ENCODE results near the gene AMDHD1. TPM values are rescaled to one million over a fixed set of nuclear protein-coding genes. Genes with fewer than 3 reads are reported as not detected.

Gene AMDHD1
- total RNA-seq, 4 donors from 2014 or later, result 0.98 to 3.2 (median 1.3) TPM; not detected in 1

DNA sequence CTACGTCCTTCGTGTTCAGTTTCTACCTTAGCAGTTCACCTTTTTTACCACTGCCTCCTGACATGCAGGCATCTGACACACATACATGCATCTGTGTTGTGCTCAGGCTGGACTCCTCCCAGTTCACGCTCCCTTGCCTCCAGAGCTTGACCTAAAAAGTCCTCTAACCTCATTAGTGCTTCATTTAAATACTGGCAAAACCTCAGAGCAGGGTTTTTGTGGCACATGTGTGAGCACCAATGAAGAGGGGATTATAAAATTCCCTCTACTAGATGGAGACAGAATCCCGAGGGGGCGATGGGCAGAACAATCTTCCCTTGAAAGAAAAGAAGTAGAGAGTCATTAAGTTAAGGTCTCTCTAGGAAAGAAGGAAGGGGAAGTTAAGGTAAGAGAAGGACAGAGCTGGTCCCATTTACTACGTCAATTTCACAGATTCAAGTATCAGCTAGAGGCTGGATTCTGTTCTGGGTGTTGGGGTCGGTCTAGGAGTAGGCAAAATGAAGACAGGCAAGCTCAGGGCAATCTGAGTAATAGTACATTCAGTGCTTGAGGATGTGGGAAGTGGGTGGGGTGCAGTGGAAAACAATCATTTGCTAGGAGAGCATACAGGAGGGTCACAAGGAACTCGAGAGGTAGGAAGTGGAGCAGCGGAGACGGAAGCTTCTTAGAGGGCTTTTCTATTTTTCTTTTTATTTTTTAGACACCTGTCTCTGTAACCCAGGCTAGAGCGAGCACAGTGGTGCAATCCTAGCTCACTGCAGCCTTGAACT lies 45.6 kb downstream of the AMDHD1 start:
- no peak for TF ChIP-seq CTCF (IDR thresholded peaks at IDR 0.05; ENCODE audit: low read depth)

DNA sequence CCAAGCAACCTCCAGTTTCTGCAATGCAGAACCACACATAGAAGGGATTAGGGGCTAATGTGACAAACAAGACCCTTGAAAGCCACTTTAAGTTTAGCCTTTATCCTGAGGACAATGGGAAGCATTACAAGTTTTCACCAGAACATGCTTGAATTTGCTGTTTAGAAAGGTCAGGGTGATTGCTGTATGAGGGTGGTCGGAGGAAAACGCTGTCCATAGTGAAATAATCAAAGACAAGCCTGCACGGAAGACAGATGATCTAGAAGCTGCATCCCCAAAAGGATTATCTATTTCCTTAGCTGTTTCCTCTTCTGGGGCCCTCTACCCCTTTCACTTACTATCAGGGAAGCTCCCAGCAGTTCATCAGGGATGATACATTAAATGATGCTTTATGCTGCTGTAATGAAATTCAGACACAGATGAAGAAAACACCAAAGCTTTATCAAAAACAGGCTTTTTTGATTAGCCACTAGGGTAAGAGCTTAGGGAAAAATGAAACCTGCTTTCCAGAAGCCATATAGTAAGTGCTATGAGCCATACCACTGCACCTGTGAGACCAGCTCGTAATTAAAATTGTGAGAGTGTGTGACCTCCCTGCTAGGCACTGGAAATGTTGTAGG lies 46.5 kb downstream of the AMDHD1 start:
- TF ChIP-seq CTCF (IDR thresholded peaks at IDR 0.05; ENCODE audit: low read depth), result no peak

DNA sequence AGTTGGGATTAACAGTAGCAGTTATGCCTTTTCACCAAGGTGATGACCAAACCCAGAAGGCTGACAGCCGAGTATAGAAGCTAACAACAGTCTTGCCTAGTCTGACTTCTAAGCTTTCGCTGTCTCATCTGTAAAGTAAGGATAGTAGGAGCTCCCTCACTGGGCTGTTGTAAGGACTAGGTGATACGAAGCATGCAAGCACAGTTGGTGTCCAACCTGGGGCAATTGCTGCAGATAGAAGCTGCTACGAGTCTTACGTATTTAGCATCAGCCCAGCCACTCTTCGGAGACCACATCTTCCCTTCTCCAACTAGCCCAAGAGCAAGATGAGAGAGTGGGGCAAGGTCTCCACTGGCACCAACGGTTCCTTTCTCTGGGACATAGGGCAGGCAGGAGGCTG lies 47.0 kb downstream of the AMDHD1 start:
- TF ChIP-seq CTCF (IDR thresholded peaks at IDR 0.05; ENCODE audit: low read depth), result no peak

DNA sequence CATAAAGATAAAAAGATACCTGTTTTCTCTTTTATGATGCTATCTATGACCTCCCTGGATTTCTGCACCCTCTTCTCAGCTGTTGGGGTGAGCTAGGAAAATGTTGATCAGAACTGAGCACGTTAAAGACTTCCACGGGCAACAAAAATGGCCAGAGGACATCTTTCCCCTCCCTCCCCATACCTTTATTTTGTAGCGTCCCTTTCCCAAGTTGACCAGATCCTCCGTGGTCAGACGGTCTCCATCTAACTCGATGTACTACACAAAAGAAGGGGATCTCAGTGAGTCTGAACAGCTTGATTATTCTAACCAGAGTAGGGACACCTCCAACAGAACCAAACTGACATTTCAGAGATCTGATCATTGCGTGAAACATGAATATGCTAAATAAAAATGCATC lies 50.8 kb downstream of the AMDHD1 start:
- no peak for TF ChIP-seq CTCF (IDR thresholded peaks at IDR 0.05; ENCODE audit: low read depth)

DNA sequence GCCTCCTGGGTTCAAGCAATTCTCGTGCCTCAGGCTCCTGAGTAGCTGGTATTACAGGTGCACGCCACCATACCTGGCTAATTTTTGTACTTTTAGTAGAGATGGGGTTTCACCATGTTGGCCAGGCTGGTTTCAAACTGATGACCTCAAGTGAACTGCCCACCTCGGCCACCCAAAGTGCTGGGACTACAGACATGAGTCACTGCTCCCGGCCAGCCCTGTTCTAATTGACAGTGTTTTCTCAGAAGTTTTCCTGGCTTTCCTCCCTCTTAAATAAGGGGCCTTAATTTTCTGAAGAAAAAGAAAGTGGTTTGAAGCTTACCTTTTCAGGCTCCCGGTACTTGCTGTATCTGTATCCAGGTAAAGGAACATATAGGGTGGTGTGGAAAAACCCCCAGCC lies 51.3 kb downstream of the AMDHD1 start:
- no peak for TF ChIP-seq CTCF (IDR thresholded peaks at IDR 0.05; ENCODE audit: low read depth)

DNA sequence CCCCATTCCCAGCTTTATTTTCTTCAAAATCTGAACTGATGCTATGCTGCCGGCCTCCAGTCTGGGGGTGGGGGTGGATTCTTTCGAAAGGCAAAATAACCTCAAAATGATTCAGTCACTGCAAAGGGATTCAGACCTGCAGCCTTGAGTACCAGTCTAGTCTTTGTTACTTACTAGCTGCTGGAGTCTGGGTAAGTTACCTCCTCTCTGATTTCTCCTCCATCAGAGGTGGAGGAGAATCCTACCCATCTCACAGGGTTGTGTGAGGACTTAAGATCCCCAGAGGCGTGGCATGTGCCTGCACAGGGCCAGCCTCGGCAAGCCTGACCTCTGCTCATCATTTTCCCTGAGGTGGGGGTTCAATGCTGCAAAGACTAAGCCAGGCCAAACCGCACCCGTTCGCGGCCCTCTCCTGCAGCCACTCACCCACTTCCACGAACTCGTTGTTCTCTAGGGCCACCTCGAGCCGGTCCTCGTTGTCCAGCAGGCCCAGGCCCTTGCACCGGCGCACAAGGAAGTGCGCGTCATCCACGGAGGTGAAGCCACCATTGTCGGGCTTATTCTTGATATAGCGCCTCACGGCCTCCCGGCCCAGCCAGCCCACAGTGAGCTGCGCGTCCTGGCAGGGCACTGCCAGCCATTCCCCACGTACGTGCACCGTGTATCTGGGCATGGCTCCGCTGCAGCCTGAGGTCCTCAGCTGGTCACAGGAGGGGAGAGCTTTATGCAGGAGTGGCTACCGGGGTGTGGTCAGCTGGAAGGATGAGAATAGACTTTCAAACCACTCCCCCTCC lies 52.3 kb downstream of the AMDHD1 start:
- TF ChIP-seq CTCF (IDR thresholded peaks at IDR 0.05; ENCODE audit: low read depth), result no peak

All from subcutaneous adipose tissue (tissue), 4 donors.